Retinal pigment epithelial cell (primary cell): ENCODE data around the gene NBPF3.
"Not testable (repeated sequence)": the region's sequence is repeated elsewhere in the genome, so short reads cannot be mapped to it uniquely, and the experiment has no call there.

Experiments
- DNase-seq: peaks from one replicate; pipeline ENCODE4 v3.0.0-alpha.2; 2010; ENCODE audit warnings: low read depth
- H3K4me3 ChIP-seq: 2 replicates; pipeline ENCODE4 v1.5.1; 2011; ENCODE audit warnings: mild to moderate bottlenecking, low read length, control low read depth, moderate library complexity
- CTCF ChIP-seq: conservative IDR thresholded peaks from 2 replicates; pipeline ENCODE4 v1.5.1; 2011; ENCODE audit warnings: low read depth, low read length, control low read depth, inconsistent platforms

Gene NBPF3

DNA sequence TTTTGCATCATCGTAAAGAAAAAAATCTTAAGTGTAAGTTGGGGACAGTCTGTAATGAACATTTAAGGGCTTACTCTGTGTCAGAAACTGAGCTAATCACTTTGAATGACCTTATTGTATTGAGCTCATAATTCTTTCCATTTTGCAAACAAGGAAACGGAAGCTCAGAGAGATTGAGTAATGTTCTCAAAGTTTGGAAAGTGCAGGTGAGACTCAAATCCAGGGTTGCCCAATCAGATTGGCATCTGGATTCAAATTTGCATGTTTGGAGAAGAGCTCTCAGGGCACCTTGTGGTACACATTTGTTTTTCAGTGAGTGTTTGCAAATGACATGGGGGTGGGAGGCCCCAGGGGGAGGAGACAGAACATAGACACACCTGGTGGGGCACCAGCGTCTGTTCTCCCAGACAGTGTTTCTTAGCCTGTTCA, 77.2 kb downstream of the NBPF3 start:
- TF ChIP-seq CTCF, result no peak
- no peak for DNase-seq
- H3K4me3 ChIP-seq, result no peak overlapping the region

DNA sequence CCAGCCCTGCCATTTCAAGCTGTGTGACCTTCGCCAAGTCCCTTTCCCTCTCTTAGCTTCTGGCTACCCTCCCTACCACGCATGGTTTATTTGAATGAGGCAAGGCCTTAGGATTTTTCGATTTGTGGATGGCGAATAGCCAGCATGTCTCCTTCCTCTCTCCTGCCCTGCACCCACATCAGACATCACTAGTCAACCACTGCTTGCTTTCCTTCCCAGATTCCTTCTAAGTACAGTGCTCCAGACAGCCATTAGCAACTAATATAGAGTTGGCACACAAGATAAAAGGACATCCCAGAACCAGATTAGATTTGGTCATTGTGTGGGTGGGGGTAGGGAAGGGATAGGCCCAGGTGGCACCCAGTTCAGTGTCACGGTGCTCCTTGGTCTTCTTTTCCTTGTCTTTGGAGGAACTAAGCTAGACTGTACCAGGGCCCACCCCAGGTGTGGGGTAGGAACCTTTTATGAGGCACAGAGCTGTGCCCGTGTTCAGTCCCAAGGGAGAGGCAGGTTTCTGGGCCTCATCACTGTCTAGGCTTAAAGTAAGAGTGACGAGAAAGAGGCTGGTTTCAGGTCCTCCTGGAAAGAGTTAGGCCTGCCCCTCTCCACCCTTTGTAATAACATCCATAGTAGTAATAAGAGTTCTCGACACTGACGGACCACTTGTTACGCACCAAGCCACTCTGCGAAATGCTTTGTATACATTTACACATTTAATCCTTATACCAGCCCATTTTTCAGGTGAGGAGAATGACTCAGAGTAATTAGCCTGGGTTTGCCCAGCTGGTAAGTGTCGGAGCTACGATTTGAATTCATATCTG, 77.9 kb downstream of the NBPF3 start:
- DNase-seq, result no peak
- H3K4me3 ChIP-seq, result no peak overlapping the region
- no peak for TF ChIP-seq CTCF

DNA sequence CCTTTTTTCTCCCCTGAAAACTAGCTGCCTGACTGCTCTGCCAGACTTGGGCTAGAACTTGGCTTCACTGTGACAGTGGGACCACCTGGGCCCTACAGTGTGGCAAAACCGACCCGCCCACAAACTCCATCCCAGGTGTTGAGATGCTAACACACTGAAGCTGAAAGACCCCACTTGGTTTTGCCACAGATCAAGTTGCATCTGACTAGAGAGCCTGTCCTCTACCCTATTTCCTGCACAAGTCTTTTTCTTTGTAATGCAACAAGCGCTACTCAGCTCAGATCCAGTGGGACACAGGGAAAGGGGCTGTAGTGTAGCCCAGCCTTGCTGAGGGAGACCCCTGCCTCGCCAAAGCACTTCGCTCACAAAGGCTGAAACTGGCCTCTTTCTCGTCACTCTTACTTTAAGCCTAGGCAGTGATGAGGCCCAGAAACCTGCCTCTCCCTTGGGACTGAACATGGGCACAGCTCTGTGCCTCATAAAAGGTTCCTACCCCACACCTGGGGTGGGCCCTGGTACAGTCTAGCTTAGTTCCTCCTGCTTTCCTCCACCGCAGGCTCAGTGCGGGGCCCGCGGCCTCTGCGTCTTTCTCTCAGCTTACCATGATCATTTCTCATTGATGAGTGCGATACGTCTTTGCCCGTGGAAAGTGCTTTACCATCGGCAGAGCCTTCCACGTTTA, 79.0 kb downstream of the NBPF3 start:
- H3K4me3 ChIP-seq, result no peak overlapping the region
- TF ChIP-seq CTCF, result no peak
- no peak for DNase-seq

- H3K4me3 ChIP-seq, DNase-seq: not testable (repeated sequence)
Measured at GRCh38 chr1:21519486-21520070, 79.6 kb downstream of the NBPF3 start.

DNA sequence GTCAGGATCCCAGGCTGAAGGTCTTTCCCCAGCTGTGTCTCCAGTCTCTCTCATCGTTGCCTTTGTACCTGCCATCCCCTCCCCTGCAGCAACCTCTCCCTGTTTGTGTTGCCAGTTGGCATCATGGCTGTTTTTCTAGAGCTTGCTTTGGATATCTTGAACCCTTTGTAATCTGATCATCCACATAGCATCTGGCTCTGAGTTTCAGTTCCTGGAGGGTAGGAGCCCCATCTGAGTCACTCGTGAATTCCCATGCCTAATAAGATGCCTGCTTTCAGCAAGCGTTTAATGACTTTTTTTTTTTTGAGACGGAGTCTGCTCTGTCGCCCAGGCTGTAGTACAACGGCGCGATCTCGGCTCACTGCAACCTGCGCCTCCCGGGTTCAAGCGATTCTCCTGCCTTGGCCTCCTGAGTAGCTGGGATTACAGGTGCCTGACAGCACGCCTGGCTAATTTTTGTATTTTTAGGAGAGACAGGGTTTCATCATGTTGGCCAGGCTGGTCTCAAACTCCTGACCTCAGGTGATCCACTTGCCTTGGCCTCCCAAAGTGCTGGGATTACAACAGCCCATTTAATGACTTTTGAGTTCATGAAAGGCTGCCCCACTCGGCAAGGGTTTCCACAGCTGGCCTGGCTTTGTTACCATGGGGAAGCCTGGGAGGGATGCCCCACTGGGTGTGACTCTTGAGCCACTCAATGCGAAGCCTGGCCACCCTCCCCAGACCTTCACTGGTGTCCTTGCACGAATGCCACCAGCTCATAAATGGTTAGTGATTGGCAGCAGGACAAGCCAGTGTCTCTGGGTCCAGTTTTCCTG, 81.2 kb downstream of the NBPF3 start:
- no peak overlapping the region for H3K4me3 ChIP-seq
- DNase-seq, result no peak
- no peak for TF ChIP-seq CTCF

- H3K4me3 ChIP-seq, result no peak overlapping the region
- TF ChIP-seq CTCF, result no peak
- no peak for DNase-seq
Measured at GRCh38 chr1:21521717-21522060, 81.8 kb downstream of the NBPF3 start.

GRCh38 chr1:21522525-21523038, 82.6 kb downstream of the NBPF3 start:
- no peak for DNase-seq
- no peak overlapping the region for H3K4me3 ChIP-seq
- no peak for TF ChIP-seq CTCF
